NCI-H82 (cell line): ENCODE data around the gene CTNND2.
A peak's percentile ranks its signal among the peaks of the same experiment; 100 is the strongest.

Experiments used
- DNase-seq: peaks from one replicate; lab custom pipeline; 2025; lab: John Stamatoyannopoulos, UW

The CTNND2 gene

GRCh38 chr5:11904265-11904906 is at the start of gene CTNND2:
Gene CTNND2 (minus strand): TSS chr5:11904446. CDS start chr5:11903853, 593 bp downstream.
- peak; percentile 65 for DNase-seq

GRCh38 chr5:11946317-11946716 is 42.1 kb upstream of the CTNND2 start:
- DNase-seq: no peak

GRCh38 chr5:11941566-11941965 is 37.3 kb upstream of the CTNND2 start:
- no peak for DNase-seq

GRCh38 chr5:11931638-11932037 is 27.4 kb upstream of the CTNND2 start:
- no peak for DNase-seq

GRCh38 chr5:11928909-11929308 is 24.7 kb upstream of the CTNND2 start:
- DNase-seq: no peak

GRCh38 chr5:11925701-11926100 is 21.5 kb upstream of the CTNND2 start:
- no peak for DNase-seq

- DNase-seq: no peak
These were observed 18.1 kb upstream of the CTNND2 start for GRCh38 chr5:11922394-11922793.

- DNase-seq: no peak
These were observed 14.3 kb upstream of the CTNND2 start for GRCh38 chr5:11918463-11919045.

GRCh38 chr5:11909471-11909870 is 5.2 kb upstream of the CTNND2 start:
- DNase-seq: no peak

- DNase-seq: no peak
These were observed 2.3 kb upstream of the CTNND2 start for GRCh38 chr5:11906497-11906896.

- no peak for DNase-seq
These were observed 960 bp upstream of the CTNND2 start for GRCh38 chr5:11905206-11905605.

GRCh38 chr5:11903614-11904264 is 507 bp downstream of the CTNND2 start:
- peak; percentile 63 for DNase-seq

GRCh38 chr5:11903121-11903613 is 1.1 kb downstream of the CTNND2 start:
- peak; percentile 12 for DNase-seq

GRCh38 chr5:11902201-11902619 is 2.0 kb downstream of the CTNND2 start:
- DNase-seq: no peak

GRCh38 chr5:11898787-11899186 is 5.5 kb downstream of the CTNND2 start:
- no peak for DNase-seq

- no peak for DNase-seq
These were observed 6.5 kb downstream of the CTNND2 start for GRCh38 chr5:11897781-11898180.

GRCh38 chr5:11894992-11895391 is 9.3 kb downstream of the CTNND2 start:
- DNase-seq: no peak

- no peak for DNase-seq
These were observed 11.4 kb downstream of the CTNND2 start for GRCh38 chr5:11892832-11893231.

GRCh38 chr5:11890777-11891176 is 13.5 kb downstream of the CTNND2 start:
- DNase-seq: no peak

- peak; percentile 13 for DNase-seq
These were observed 16.0 kb downstream of the CTNND2 start for GRCh38 chr5:11888221-11888620.

GRCh38 chr5:11878814-11879213 is 25.4 kb downstream of the CTNND2 start:
- no peak for DNase-seq

GRCh38 chr5:11873587-11873986 is 30.7 kb downstream of the CTNND2 start:
- DNase-seq: no peak

- no peak for DNase-seq
These were observed 35.0 kb downstream of the CTNND2 start for GRCh38 chr5:11869203-11869602.
